Left ventricle myocardium inferior (tissue), 1 donor: ENCODE measurements around the gene ACTR5. TPM values are rescaled to one million over a fixed set of nuclear protein-coding genes. Genes with fewer than 3 reads are reported as not detected.

Experiments
- DNase-seq: peaks from one replicate; pipeline ENCODE4 v3.0.0-alpha.2; 2020
- H3K27ac ChIP-seq: fragments of 200-600 bp; replicated peaks from 2 replicates; pipeline ENCODE4 v1.8.0; 2021
- H3K27me3 ChIP-seq: fragments of 200-600 bp; 2 replicates; pipeline ENCODE4 v1.8.0; 2021; ENCODE audit warnings: low read depth
- H3K36me3 ChIP-seq: fragments of 200-600 bp; 2 replicates; pipeline ENCODE4 v1.8.0; 2021
- H3K4me1 ChIP-seq: fragments of 200-600 bp; 2 replicates; pipeline ENCODE4 v1.8.0; 2021
- H3K4me3 ChIP-seq: fragments of 200-600 bp; 2 replicates; pipeline ENCODE4 v1.8.0; 2021; ENCODE audit warnings: mild to moderate bottlenecking, moderate library complexity
- H3K9me3 ChIP-seq: fragments of 200-600 bp; replicated peaks from 2 replicates; pipeline ENCODE4 v1.8.0; 2021
- CTCF ChIP-seq: fragments of 200-600 bp; IDR thresholded peaks from 2 replicates; pipeline ENCODE4 v1.8.0; 2021; ENCODE audit warnings: antibody characterized with exemption, mild to moderate bottlenecking, borderline replicate concordance
- intact Hi-C: fragments of 100-400 bp; cut with micrococcal nuclease; formaldehyde crosslinking; loops from one replicate; pipeline ENCODE4 v1.11.0; 2022
- long read RNA-seq: library from polyadenylated mRNA; unstranded; transcript quantifications from one replicate; pipeline ENCODE4 v2.0.0, GENCODE V29; 2021
- total RNA-seq: library from RNA; stranded (reverse); fragmentation: NEBNext Ultra II Directional; extraction: Animal tissue kit (Norgen Biotek cat#: 25700); gene quantifications from one replicate; pipeline ENCODE4 v1.2.1, GENCODE V29; 2021
- donor health status: DM: no; HTN: yes; CAD: no; lungs with severe emphysema.

ACTR5 gene
- total RNA-seq = 3.1 TPM
- long read RNA-seq, transcript ACTR5-201 (9 exons, 2,565 nt) = major isoform, 7 of 11 reads
- long read RNA-seq, partial matches to known transcripts = 0 of 11 reads
- long read RNA-seq, other reads (novel, unspliced or antisense) = 4 of 11 reads

DNA sequence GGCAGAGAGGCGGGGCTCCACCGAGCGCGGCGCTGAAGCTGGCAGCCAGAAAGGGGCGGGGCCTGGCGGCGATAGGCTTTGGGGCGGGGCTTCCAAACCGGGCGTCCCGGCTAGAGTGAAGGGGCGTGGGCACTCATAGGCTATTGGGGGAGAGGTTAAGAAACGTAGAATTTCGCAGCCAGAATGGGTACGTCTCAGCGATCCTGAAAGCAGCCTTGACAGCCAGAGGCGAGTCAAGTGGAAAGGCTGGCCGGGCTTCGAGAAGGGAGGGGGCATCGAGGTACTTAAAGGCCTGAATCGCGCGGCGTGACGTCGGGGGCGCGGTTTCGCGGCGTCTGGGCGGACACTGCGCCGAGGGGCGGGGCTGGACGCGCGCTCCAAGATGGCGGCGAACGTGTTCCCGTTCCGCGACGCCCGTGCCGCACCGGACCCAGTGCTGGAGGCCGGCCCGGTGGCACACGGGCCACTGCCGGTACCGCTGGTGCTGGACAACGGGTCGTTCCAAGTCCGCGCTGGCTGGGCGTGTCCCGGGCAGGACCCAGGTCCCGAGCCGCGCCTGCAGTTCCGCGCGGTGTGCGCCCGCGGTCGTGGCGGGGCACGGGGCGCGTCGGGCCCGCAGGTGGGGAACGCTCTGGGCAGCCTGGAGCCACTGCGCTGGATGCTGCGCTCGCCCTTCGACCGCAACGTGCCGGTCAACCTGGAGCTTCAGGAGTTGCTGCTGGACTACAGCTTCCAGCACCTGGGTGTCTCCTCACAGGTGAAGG, at the start of gene ACTR5:
TSS of gene ACTR5 (plus strand) at position 364 of the 764 bp plus-strand sequence. CDS start at position 383, 19 bp downstream.
- no peak for TF ChIP-seq CTCF
- Histone ChIP-seq H3K27ac (peak within 1 kb of the TSS; percentile 77), H3K9me3 (no peaks in the 10 kb centered on the region), H3K27me3 (peaks cover 15% of the 10 kb centered on the region), H3K4me3 (peak within 1 kb of the TSS; percentile 83), H3K36me3 (peaks cover 14% of the 10 kb centered on the region), H3K4me1 (peaks cover 20% of the 10 kb centered on the region)
- intact Hi-C loops = no loop called here
- peak; percentile 92 for DNase-seq

- no peak overlapping the region for H3K27ac ChIP-seq
- no peaks in the 10 kb centered on the region for H3K36me3 ChIP-seq
- H3K4me3 ChIP-seq = no peak overlapping the region
- intact Hi-C loops = no loop called here
- H3K4me1 ChIP-seq = no peaks in the 10 kb centered on the region
- DNase-seq = no peak
- peaks cover 90% of the 10 kb centered on the region for H3K27me3 ChIP-seq
- TF ChIP-seq CTCF = no peak
- H3K9me3 ChIP-seq = no peaks in the 10 kb centered on the region
These were observed 49.7 kb upstream of the ACTR5 start for GRCh38 chr20:38698541-38698940.

DNA sequence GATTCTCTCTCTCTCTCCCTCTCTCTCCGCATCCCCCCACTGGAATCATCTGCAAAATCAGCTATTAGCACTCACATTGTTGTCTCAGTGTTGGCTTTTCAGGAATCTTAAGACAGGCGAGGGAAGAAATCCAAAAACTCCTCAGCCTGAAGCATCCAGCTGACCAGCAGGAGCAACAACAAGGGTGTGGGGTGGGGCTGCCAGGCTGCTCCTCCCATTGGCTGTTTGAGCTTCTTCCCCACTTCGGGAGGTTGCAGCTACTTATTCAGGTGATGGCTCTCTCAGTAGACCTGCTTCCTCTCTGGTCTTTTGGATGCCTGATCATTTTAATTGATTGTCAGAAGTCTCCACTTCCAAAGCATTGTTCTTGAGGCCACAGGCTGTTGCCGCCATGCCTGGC, 48.1 kb upstream of the ACTR5 start:
- TF ChIP-seq CTCF = no peak
- intact Hi-C loops = no loop called here
- Histone ChIP-seq H3K4me3 (no peak overlapping the region), H3K27ac (no peak overlapping the region), H3K9me3 (no peaks in the 10 kb centered on the region), H3K36me3 (no peaks in the 10 kb centered on the region), H3K27me3 (peaks cover 96% of the 10 kb centered on the region), H3K4me1 (no peaks in the 10 kb centered on the region)
- no peak for DNase-seq

- no peak overlapping the region for H3K27ac ChIP-seq
- peaks cover 96% of the 10 kb centered on the region for H3K27me3 ChIP-seq
- no peaks in the 10 kb centered on the region for H3K9me3 ChIP-seq
- no peaks in the 10 kb centered on the region for H3K4me1 ChIP-seq
- TF ChIP-seq CTCF = no peak
- H3K36me3 ChIP-seq = no peaks in the 10 kb centered on the region
- intact Hi-C loops = no loop called here
- H3K4me3 ChIP-seq = no peak overlapping the region
- no peak for DNase-seq
These were observed 47.3 kb upstream of the ACTR5 start for GRCh38 chr20:38700926-38701325.

- TF ChIP-seq CTCF = no peak
- H3K9me3 ChIP-seq = no peaks in the 10 kb centered on the region
- no peak overlapping the region for H3K27ac ChIP-seq
- DNase-seq = no peak
- no peaks in the 10 kb centered on the region for H3K36me3 ChIP-seq
- H3K4me3 ChIP-seq = no peak overlapping the region
- no peaks in the 10 kb centered on the region for H3K4me1 ChIP-seq
- peaks cover 97% of the 10 kb centered on the region for H3K27me3 ChIP-seq
- intact Hi-C loops = no loop called here
These were observed 44.7 kb upstream of the ACTR5 start for GRCh38 chr20:38703526-38703925.
